ENCODE results near the gene TNFSF12.
"Not testable (repeated sequence)": the region's sequence is repeated elsewhere in the genome, so short reads cannot be mapped to it uniquely, and the experiment has no call there.

TNFSF12 gene

GRCh38 chr17:7588553-7589203, 39.8 kb downstream of the TNFSF12 start:
- DNase-seq = no peak

DNA sequence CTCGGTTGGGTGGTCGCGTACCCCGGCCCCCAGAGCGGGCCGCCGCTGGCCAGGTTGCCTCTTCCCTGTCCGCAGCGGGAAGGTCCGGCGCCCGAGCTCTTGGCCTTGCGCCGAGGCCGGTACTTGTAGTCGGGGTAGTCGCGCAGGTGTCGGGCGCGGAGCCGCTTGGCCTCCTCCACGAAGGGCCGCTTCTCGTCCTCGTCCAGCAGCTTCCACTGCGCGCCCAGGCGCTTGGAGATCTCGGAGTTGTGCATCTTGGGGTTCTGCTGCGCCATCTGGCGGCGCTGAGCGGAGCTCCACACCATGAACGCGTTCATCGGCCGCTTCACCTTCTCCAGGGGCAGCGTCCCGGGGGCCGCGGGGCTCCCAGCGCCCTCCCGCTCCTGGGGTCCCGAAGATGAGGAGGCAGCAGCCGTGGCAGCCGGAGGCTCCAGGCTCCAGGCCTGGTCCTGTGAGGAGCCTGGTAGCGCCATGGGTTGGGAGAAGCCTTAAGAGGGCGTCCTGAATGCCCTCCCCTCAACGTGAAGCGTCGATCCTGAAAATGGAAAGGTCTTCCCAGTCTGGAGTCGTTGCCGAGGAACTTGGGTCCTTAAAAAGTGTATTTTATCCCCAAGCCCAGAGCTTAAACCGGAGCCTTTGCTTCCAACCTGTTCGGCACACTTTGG, 40.5 kb downstream of the TNFSF12 start:
- peak; percentile 73 for DNase-seq

DNA sequence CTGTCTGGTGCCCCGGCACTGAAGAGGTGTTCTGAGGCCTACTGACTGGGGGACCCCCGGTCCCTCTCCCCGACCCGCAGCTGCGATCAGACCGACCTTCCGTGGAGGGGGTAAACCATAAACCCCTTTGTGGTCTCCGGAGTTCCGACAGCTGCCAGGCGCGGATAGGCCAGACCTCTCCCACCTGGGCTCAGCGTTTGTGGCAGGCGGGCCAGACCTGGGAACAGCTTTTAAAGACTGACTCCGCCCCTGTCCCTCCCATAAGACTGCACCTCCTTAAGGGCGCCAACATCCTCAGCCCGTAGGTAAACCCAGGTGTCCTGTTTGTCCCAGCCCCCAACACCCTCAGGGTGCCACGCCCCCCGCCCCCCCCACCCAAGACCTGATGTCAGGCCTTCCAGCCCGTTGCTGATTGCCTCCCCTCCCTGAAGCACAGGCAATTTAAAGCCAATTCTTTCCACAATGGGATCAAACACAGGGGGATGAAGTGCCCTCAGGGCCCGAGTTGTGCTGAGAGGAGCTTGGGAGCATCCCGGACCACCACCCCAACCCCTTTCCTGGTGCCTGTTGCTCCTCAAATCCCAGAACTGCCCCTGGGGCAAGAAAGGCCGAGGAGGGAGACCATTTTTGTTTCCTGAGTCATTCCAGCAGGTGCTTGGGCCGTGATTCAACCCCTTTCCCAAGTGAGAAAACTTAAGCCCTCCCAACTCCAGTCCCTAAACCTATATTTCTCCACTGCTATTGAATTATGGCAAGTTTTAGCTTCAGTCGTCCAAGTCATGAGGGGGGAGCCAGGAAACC, 41.2 kb downstream of the TNFSF12 start, which contains the start of gene SOX15:
Gene SOX15, minus strand, starts transcription at position 204 of the 801 bp plus-strand sequence. CDS start 418 bp downstream, outside the sequence.
- DNase-seq = no peak

DNA sequence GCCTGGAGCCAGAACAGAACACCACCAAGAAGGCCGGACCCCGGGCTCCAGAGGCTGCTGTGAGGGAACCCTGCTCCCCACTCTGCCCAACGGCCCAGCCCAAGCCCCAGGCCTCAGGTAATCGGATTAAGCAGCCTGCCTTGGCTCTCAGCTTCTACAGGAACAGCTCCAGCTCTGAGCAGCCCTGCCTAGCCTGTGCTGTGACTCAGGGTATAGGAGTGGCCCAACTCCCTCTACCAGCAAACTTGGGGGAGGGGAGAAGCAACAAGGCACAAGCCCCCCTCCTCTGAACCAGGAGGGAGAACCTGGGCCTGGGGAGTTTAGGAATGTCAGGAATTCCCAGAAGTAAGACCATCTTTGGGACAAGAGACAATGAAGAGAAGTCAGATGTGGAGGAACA, 41.9 kb downstream of the TNFSF12 start:
- no peak for DNase-seq

- DNase-seq = no peak
Measured at GRCh38 chr17:7591596-7591995, 42.7 kb downstream of the TNFSF12 start.

DNA sequence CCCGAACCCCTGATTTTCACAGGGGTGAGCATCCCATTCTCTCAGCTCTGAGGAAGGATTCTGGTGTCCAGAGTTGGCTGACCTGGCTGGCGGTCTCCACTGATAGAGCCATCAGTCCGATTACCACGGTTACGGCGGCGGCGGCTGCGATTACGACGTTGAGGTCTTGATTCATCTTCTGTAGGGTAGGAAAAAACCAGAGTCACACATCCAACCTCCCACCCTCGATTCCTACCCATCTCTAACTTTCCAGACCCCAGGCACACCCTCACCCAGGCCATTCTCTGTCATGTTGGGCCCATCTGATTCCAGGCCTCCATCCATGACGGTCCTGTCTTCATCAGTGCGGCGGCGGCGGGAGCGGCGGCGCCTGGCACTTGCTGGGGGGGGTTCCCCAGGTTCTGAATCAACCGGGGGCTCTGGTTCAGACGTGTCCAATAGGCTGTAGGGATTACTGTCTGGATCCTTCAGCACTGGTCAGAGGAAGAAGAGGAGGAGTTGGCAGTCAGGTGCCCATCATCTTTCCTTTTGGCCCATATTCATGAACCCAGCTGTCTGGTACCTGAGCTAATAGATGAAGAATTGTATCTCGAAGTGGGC, 43.7 kb downstream of the TNFSF12 start:
- DNase-seq = no peak

GRCh38 chr17:7593296-7593695, 44.4 kb downstream of the TNFSF12 start:
- no peak for DNase-seq

- not testable (repeated sequence) for DNase-seq
Measured at GRCh38 chr17:7597561-7597960, 48.7 kb downstream of the TNFSF12 start.

- DNase-seq = no peak
Measured at GRCh38 chr17:7606280-7606679, 57.4 kb downstream of the TNFSF12 start.
